Cardiac muscle cell (in vitro differentiated cells and primary cell): ENCODE data around the gene DBNL. TPM values are rescaled to one million over a fixed set of nuclear protein-coding genes. Genes with fewer than 3 reads are reported as not detected.

Experiments used
- DNase-seq, 2 donors: peaks; one replicate each; pipeline versions ENCODE4 v3.0.0 to v3.0.0-alpha.2; 2010 to 2017; ENCODE audit warnings: low read depth in 1 of 2, low spot score in 1 of 2
- H3K27ac ChIP-seq: fragments of 200-600 bp; sonication (generic); 2 replicates; pipeline ENCODE4 v1.5.1; 2016
- H3K27me3 ChIP-seq: fragments of 200-600 bp; sonication (generic); 2 replicates; pipeline ENCODE4 v1.6.0; 2016; ENCODE audit warnings: control low read depth
- H3K36me3 ChIP-seq: fragments of 200-600 bp; sonication (generic); 2 replicates; pipeline ENCODE4 v1.5.1; 2016; ENCODE audit warnings: control low read depth
- H3K4me1 ChIP-seq: fragments of 200-600 bp; sonication (generic); 2 replicates; pipeline ENCODE4 v1.8.1; 2017; ENCODE audit warnings: low read depth, mild to moderate bottlenecking, mixed run types
- H3K4me3 ChIP-seq: fragments of 200-600 bp; sonication (generic); 2 replicates; pipeline ENCODE4 v1.5.1; 2016; ENCODE audit warnings: mild to moderate bottlenecking
- H3K9me3 ChIP-seq: fragments of 200-600 bp; sonication (generic); 2 replicates; pipeline ENCODE4 v1.5.1; 2017; ENCODE audit warnings: low read depth, mild to moderate bottlenecking, control low read depth
- polyA plus RNA-seq: library from polyadenylated mRNA; unstranded; fragments of >200 nt; fragmentation: Nextera tagmentation; extraction: Ambion mirVana; gene quantifications from 2 replicates; pipeline ENCODE4 v1.2.1, GENCODE V29; 2016
- total RNA-seq: library from RNA; depleted of rRNA; stranded (reverse); fragments of >200 nt; gene quantifications from 2 replicates; pipeline ENCODE4 v1.2.3, GENCODE V29; 2016
- TF ChIP-seq, protein P1 (sequence below): IDR thresholded peaks from 2 replicates; pipeline ENCODE4 v1.5.1; 2012; ENCODE audit warnings: low read depth, mild to moderate bottlenecking, low read length

The DBNL gene
- total and polyA plus RNA-seq, 2 experiments from 2014 or later = 129 to 130 TPM

DNA sequence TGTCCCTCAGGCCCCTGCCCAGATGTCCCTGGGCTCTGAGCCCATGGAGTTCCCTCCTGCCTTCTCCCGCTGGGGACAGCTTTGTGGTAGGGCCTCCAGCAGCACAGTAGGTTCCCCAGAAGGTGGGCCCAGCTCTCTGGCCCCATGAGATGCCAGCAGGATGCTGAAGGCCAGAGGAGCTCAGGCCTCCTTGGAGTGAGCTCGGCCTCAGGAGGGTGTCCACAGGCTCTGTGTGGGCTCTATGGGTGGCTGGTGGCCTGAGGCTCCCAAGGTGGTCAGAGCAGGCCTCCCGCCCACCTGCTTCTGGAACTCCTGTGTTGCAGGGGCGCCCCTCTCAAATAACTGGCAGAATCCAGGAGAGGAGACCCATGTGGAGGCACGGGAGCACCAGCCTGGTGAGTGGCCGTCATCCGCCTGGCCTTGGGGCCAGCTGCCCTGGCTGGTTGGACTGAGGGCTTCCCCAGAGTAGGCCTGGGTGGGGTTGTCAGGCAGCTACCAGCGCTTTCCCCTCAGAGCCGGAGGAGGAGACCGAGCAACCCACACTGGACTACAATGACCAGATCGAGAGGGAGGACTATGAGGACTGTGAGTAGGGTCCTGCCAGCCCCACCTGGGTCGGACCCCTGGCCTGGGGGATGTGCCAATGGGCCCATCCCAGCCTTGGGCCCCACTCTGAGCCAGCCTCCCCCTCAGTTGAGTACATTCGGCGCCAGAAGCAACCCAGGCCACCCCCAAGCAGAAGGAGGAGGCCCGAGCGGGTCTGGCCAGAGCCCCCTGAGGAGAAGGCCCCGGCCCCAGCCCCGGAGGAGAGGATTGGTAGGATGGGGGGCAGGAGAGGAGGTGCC, 62.8 kb downstream of the DBNL start:
- no peak overlapping the region for H3K27ac ChIP-seq
- no peak overlapping the region for H3K4me3 ChIP-seq
- H3K9me3 ChIP-seq = no peaks in the 10 kb centered on the region
- TF ChIP-seq, protein P1, sequence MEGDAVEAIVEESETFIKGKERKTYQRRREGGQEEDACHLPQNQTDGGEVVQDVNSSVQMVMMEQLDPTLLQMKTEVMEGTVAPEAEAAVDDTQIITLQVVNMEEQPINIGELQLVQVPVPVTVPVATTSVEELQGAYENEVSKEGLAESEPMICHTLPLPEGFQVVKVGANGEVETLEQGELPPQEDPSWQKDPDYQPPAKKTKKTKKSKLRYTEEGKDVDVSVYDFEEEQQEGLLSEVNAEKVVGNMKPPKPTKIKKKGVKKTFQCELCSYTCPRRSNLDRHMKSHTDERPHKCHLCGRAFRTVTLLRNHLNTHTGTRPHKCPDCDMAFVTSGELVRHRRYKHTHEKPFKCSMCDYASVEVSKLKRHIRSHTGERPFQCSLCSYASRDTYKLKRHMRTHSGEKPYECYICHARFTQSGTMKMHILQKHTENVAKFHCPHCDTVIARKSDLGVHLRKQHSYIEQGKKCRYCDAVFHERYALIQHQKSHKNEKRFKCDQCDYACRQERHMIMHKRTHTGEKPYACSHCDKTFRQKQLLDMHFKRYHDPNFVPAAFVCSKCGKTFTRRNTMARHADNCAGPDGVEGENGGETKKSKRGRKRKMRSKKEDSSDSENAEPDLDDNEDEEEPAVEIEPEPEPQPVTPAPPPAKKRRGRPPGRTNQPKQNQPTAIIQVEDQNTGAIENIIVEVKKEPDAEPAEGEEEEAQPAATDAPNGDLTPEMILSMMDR = no peak
- DNase-seq = no peak
- H3K27me3 ChIP-seq = no peaks in the 10 kb centered on the region
- H3K4me1 ChIP-seq = no peaks in the 10 kb centered on the region
- H3K36me3 ChIP-seq = peaks cover 14% of the 10 kb centered on the region

DNA sequence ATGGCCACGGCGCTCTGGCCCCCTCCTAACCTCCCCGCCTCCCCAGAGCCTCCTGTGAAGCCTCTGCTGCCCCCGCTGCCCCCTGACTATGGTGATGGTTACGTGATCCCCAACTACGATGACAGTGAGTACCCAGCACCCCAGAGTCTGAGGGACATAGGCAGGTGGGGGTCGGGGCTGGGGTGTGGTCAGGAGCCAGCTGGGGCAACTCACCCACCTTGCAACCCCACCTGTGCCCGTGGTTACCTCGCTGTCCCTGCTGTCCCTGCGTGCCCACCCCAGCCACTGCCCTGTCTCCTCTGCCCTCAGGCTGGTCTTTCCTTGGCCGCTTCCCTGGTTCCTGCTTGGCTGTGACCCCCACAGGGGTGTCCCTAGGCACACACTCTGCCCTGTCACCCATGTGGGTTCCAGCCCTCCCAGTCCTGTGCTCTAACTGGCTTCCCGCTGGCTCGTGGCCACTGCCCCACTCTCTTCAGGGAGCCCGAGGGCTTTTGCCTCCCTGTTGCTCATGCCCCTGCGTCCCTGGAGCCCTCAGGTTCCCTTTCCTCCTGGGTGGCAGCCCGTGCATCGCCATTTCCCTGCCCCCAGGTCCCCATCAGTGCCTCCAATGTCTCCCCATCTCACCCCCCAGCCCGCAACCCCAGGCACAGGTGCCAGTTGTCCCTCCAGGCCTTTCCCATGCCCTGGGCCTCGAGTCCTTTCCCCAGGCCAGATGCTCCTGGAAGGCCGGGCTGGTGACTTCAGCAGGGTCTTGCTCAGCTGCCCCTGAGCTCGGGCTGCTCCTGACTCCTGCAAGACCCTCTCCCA, 63.7 kb downstream of the DBNL start:
- peaks cover 18% of the 10 kb centered on the region for H3K36me3 ChIP-seq
- H3K9me3 ChIP-seq = no peaks in the 10 kb centered on the region
- H3K4me3 ChIP-seq = no peak overlapping the region
- no peak for DNase-seq
- H3K27me3 ChIP-seq = no peaks in the 10 kb centered on the region
- TF ChIP-seq, protein P1 = no peak
- no peak overlapping the region for H3K27ac ChIP-seq
- no peaks in the 10 kb centered on the region for H3K4me1 ChIP-seq

DNA sequence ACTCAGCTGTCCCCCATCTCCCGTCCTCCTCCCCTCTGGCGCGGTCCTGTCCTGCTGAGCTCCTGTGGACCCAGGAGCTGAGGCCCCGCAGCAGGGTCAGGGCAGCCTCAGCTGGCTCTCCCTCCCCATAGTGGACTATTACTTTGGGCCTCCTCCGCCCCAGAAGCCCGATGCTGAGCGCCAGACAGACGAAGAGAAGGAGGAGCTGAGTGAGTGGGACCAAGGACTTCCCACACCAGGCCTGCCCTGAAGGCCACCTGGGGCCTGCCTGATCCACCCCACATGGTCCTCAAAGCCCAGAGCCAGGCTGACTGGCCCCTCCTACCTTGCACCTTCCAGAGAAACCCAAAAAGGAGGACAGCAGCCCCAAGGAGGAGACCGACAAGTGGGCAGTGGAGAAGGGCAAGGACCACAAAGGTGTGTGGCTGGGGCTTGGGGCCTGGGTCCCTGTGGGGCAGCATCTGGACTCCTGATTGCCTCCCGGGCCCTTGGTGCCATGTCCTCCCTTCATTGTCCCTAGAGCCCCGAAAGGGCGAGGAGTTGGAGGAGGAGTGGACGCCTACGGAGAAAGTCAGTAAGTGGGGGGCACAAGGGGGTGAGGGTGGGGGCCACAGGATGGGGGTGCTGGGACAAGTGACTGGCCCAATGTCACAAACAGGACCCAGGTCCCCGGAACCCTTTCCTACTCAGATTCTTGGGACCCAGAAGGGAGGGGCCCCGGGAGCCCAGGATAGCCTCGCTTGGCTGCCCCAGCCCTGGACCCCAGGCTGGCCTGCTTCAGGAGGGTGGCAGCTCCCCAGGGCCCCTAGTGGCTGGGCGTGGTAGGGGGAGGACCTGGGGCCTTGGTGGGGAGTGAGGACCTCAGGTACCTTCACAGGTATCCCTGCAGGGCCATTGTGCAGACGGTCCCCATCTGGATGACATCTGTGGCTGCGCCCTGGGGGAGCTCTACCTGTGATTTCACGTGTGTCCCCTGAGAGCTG, 64.6 kb downstream of the DBNL start:
- Histone ChIP-seq H3K9me3 (no peaks in the 10 kb centered on the region), H3K4me3 (no peak overlapping the region), H3K27ac (no peak overlapping the region), H3K27me3 (no peaks in the 10 kb centered on the region), H3K4me1 (no peaks in the 10 kb centered on the region), H3K36me3 (peaks cover 18% of the 10 kb centered on the region)
- DNase-seq = no peak
- TF ChIP-seq, protein P1 = no peak

DNA sequence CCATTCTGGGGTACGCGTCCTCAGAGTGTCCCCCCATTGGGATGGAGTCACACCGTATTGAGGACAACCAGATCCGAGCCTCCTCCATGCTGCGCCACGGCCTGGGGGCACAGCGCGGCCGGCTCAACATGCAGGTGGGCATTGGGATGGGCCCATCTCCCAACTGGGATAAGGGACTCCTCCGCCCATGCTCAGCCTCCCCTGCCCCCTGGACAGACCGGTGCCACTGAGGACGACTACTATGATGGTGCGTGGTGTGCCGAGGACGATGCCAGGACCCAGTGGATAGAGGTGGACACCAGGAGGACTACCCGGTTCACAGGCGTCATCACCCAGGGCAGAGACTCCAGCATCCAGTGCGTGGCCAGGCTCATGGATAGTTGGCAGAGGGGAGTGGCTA, 65.5 kb downstream of the DBNL start:
- Histone ChIP-seq H3K9me3 (no peaks in the 10 kb centered on the region), H3K36me3 (peaks cover 26% of the 10 kb centered on the region), H3K4me3 (no peak overlapping the region), H3K4me1 (no peaks in the 10 kb centered on the region), H3K27ac (no peak overlapping the region), H3K27me3 (no peaks in the 10 kb centered on the region)
- DNase-seq = no peak
- TF ChIP-seq, protein P1 = no peak
